GM12878 (cell line): ENCODE measurements around the gene CDHR2. TPM values are rescaled to one million over a fixed set of nuclear protein-coding genes. Genes with fewer than 3 reads are reported as not detected.

ENCODE experiments used
- ATAC-seq: fragments of 200-7000 bp; cut with Tn5 transposase; 3 replicates; pipeline ENCODE4 v1.9.1; 2020; ENCODE audit warnings: mild to moderate bottlenecking, moderate library complexity
- BruUV-seq: library from RNA; stranded (reverse); fragments of 400-500 nt; replicated peaks from 2 replicates; lab custom pipeline; 2021; lab: Mats Ljungman, UMichigan
- CTCF ChIA-PET: fragments of 300-600 bp; sonication (Branson Sonifier 250); formaldehyde crosslinking; extraction: SDS; loops from one replicate; lab custom pipeline; 2021; ENCODE audit warnings: inconsistent platforms; lab: Yijun Ruan, JAX
- POLR2A ChIA-PET: fragments of 350-600 bp; formaldehyde crosslinking; extraction: SDS; loops from one replicate; lab custom pipeline; 2021; ENCODE audit warnings: inconsistent platforms; lab: Charles Lee
- RAD21 ChIA-PET: fragments of 300-600 bp; sonication (Branson Sonifier 250); formaldehyde crosslinking; loops from one replicate; lab custom pipeline; 2023; ENCODE audit warnings: antibody characterized with exemption; ENCODE audit not compliant: unreplicated experiment; lab: Charles Lee
- SMC1A ChIA-PET: fragments of 300-600 bp; sonication (Branson Sonifier 250); formaldehyde crosslinking; loops from one replicate; lab custom pipeline; 2023; ENCODE audit not compliant: unreplicated experiment, uncharacterized antibody; lab: Charles Lee
- DNase-seq: peaks from one replicate; pipeline ENCODE4 v3.0.0-alpha.2; 2011; ENCODE audit warnings: low read depth, low spot score
- FAIRE-seq: peaks from 3 replicates; lab custom pipeline; 2011; peaks lifted over from hg19 to GRCh38; lab: Jason Lieb, UNC
- H2AFZ ChIP-seq: 2 replicates; pipeline ENCODE4 v1.6.0; 2011; ENCODE audit warnings: low read depth, low read length, control low read depth; ENCODE audit not compliant: control insufficient read depth
- H3K27ac ChIP-seq: 2 replicates; pipeline ENCODE4 v1.5.1; 2011; ENCODE audit warnings: control low read depth; ENCODE audit not compliant: control insufficient read depth, insufficient read depth
- H3K27me3 ChIP-seq, 2 experiments: replicated peaks in 1 of 2; 2 replicates each; pipeline versions ENCODE4 v1.6.0 to v1.6.1; 2011; ENCODE audit warnings: low read length in 1 of 2; ENCODE audit not compliant: control insufficient read depth in 2 of 2, insufficient read depth in 2 of 2
- H3K36me3 ChIP-seq, 2 experiments: 2 replicates each; pipeline ENCODE4 v1.5.1; 2011; ENCODE audit warnings: low read length in 1 of 2; ENCODE audit not compliant: control insufficient read depth in 2 of 2, insufficient read depth in 2 of 2
- H3K4me1 ChIP-seq: 2 replicates; pipeline ENCODE4 v1.6.1; 2011; ENCODE audit warnings: mild to moderate bottlenecking, low read length, moderate library complexity, mixed read lengths; ENCODE audit not compliant: control insufficient read depth, insufficient read depth
- H3K4me2 ChIP-seq: 2 replicates; pipeline ENCODE4 v1.6.0; 2011; ENCODE audit warnings: control low read depth; ENCODE audit not compliant: control insufficient read depth, insufficient read depth
- H3K4me3 ChIP-seq: fragments of 200-600 bp; sonication (generic); 2 replicates; pipeline ENCODE4 v1.5.1; 2016
- H3K79me2 ChIP-seq: 2 replicates; pipeline ENCODE4 v1.6.0; 2011; ENCODE audit warnings: low read length; ENCODE audit not compliant: control insufficient read depth, insufficient read depth
- H3K9ac ChIP-seq: 2 replicates; pipeline ENCODE4 v1.8.0; 2011; ENCODE audit warnings: low read length, control low read depth, mixed read lengths; ENCODE audit not compliant: control insufficient read depth, insufficient read depth
- H3K9me3 ChIP-seq: replicated peaks from 3 replicates; pipeline ENCODE4 v1.5.1; 2011; ENCODE audit warnings: mild to moderate bottlenecking, low read length; ENCODE audit not compliant: control insufficient read depth, insufficient read depth
- H4K20me1 ChIP-seq: 2 replicates; pipeline ENCODE4 v1.6.0; 2011; ENCODE audit not compliant: control insufficient read depth, insufficient read depth
- ATF3 ChIP-seq: IDR thresholded peaks from 2 replicates; pipeline ENCODE4 v1.6.1; 2011; ENCODE audit warnings: low read depth, mild to moderate bottlenecking, low read length, moderate library complexity, borderline replicate concordance; ENCODE audit errors: extremely low read depth
- BCL3 ChIP-seq: IDR thresholded peaks from 2 replicates; pipeline ENCODE4 v1.6.1; 2011; ENCODE audit warnings: borderline replicate concordance, low read depth, mild to moderate bottlenecking, moderate library complexity, low read length; ENCODE audit not compliant: insufficient read depth, poor library complexity, severe bottlenecking
- FOXK2 ChIP-seq: fragments of 450-650 bp; IDR thresholded peaks from 2 replicates; pipeline ENCODE4 v1.6.1; 2017; ENCODE audit warnings: mild to moderate bottlenecking, moderate library complexity
- JUND ChIP-seq: IDR thresholded peaks from 2 replicates; pipeline ENCODE4 v1.6.1; 2012; ENCODE audit warnings: low read depth, mild to moderate bottlenecking, low read length, improper control_type of control experiment, moderate library complexity
- NFXL1 ChIP-seq: fragments of 450-650 bp; IDR thresholded peaks from 2 replicates; pipeline ENCODE4 v1.6.1; 2017; ENCODE audit warnings: antibody characterized with exemption, mild to moderate bottlenecking, borderline replicate concordance
- NRF1 ChIP-seq: conservative IDR thresholded peaks from 2 replicates; pipeline ENCODE4 v1.6.1; 2011; ENCODE audit warnings: mild to moderate bottlenecking, low read depth, low read length, improper control_type of control experiment
- PAX8 ChIP-seq: fragments of 450-650 bp; IDR thresholded peaks from 2 replicates; pipeline ENCODE4 v1.6.1; 2017; ENCODE audit warnings: mild to moderate bottlenecking, moderate library complexity
- POU2F2 ChIP-seq: IDR thresholded peaks from 3 replicates; pipeline ENCODE4 v1.6.1; 2011; ENCODE audit warnings: low read depth, mild to moderate bottlenecking, low read length, borderline replicate concordance
- RBBP5 ChIP-seq: fragments of 200-600 bp; sonication (generic); conservative IDR thresholded peaks from 2 replicates; pipeline ENCODE4 v1.6.1; 2016
- SMARCA5 ChIP-seq: fragments of 450-650 bp; IDR thresholded peaks from 2 replicates; pipeline ENCODE4 v1.6.1; 2017; ENCODE audit warnings: mild to moderate bottlenecking
- ZNF217 ChIP-seq: fragments of 450-650 bp; IDR thresholded peaks from 2 replicates; pipeline ENCODE4 v1.6.1; 2017; ENCODE audit warnings: antibody characterized with exemption, mild to moderate bottlenecking
- ZNF592 ChIP-seq: fragments of 450-650 bp; IDR thresholded peaks from 2 replicates; pipeline ENCODE4 v1.6.1; 2017; ENCODE audit warnings: mild to moderate bottlenecking, moderate library complexity
- WGBS: methylation state at CpG from one replicate; pipeline ENCODE4 v1.1.6; 2016; ENCODE audit warnings: low lambda C conversion rate; ENCODE audit not compliant: insufficient replicate concordance, insufficient coverage; ENCODE audit errors: missing lambda C conversion rate; 5-methylcytosine and 5-hydroxymethylcytosine counted together
- in situ Hi-C: fragments of 300-500 bp; cut with MboI; formaldehyde crosslinking; loops from 9 replicates; pipeline ENCODE4 v1.14.3; 2018; ENCODE audit warnings: mixed read lengths
- intact Hi-C: fragments of 100-400 bp; cut with micrococcal nuclease; formaldehyde crosslinking; loops from one replicate; pipeline ENCODE4 v1.14.2; 2022; ENCODE audit not compliant: unreplicated experiment
- polyA plus RNA-seq, 11 experiments: library from polyadenylated mRNA; depleted of rRNA in 4 of 11; unstranded in 6 of 11; stranded (reverse) in 5 of 11; fragments of >200 nt; fragmentation: Nextera tagmentation in 4 of 11; fragmentation: Illumina TruSeq in 1 of 11; extraction: Ambion mirVana in 4 of 11; extraction: Trizol in 1 of 11; gene quantifications; 1 replicate in 1 of 11; 2 replicates in 10 of 11; pipeline versions ENCODE4 v1.2.1 to v1.2.3, GENCODE V29; 2011 to 2016; ENCODE audit warnings: inconsistent platforms in 2 of 11, missing spikeins in 2 of 11, low read depth in 1 of 11
- total RNA-seq, 4 experiments: library from RNA; depleted of rRNA in 3 of 4; stranded (reverse); fragments of >200 nt in 3 of 4; fragmentation: Illumina TruSeq in 1 of 4; extraction: Trizol in 1 of 4; gene quantifications; 2 replicates each; pipeline versions ENCODE4 v1.2.1 to v1.2.3, GENCODE V29; 2013 to 2021
- TF ChIP-seq, protein P1 (sequence below): fragments of 450-650 bp; conservative IDR thresholded peaks from 2 replicates; pipeline ENCODE4 v1.6.1; 2017; ENCODE audit warnings: mild to moderate bottlenecking, moderate library complexity
- TF ChIP-seq, protein P2 (sequence below): fragments of 450-650 bp; IDR thresholded peaks from 2 replicates; pipeline ENCODE4 v1.6.1; 2018; ENCODE audit warnings: borderline replicate concordance, mild to moderate bottlenecking; ENCODE audit not compliant: partially characterized antibody

The CDHR2 gene
- total and polyA plus RNA-seq, 10 of the 15 experiments (the other 5 are each of a cell fraction or from before 2014, with no cell fraction given): 0.03 to 0.46 (median 0.06) TPM; not detected in 5

DNA sequence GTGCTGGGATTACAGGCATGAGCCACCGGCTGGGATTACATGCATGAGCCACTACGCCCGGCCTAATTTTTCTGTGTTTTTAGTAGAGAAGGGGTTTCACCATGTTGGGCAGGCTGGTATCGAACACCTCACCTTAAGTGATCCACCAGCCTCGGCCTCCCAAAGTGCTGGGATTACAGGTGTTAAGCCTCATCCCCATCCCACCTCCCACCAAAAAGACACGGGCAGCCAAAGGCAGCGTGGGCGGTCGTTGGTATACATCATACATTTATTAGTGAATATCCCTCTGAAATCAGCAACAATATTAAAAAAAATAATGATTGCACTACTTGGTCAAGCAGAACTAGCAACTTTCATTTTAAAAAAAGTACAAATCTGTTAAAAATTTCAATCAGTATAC is 22.7 kb upstream of the CDHR2 start:
- FAIRE-seq (no peak), ATAC-seq (no peak), DNase-seq (no peak)
- CTCF ChIA-PET: interaction anchor here (0.7 kb wide), 1 partner anchor 128 kb away, joined by 3 read pairs; no protein-coding TSS in a partner anchor
- H4K20me1 ChIP-seq: no peaks in the 10 kb centered on the region
- no peak overlapping the region for H2AFZ ChIP-seq
- H3K4me2 ChIP-seq: no peak overlapping the region
- no TSS peak for BruUV-seq
- intact Hi-C loops: no loop called here
- no peak overlapping the region for H3K4me3 ChIP-seq
- H3K36me3 ChIP-seq: peaks cover 14 to 33% of the 10 kb centered on the region in 2 experiments
- POLR2A ChIA-PET: no interaction called here
- RAD21 ChIA-PET: no interaction called here
- H3K27me3 ChIP-seq: no peaks in the 10 kb centered on the region
- H3K9ac ChIP-seq: no peak overlapping the region
- no peaks in the 10 kb centered on the region for H3K9me3 ChIP-seq
- no peak overlapping the region for H3K27ac ChIP-seq
- in situ Hi-C loops: no loop called here
- peaks cover 19% of the 10 kb centered on the region for H3K4me1 ChIP-seq
- H3K79me2 ChIP-seq: peaks cover 4% of the 10 kb centered on the region
- SMC1A ChIA-PET: no interaction called here
- 93% methylated on average over 9 of the region's 9 CpGs for WGBS
- no peak for TF ChIP-seq ZNF592
- TF ChIP-seq, protein P1, sequence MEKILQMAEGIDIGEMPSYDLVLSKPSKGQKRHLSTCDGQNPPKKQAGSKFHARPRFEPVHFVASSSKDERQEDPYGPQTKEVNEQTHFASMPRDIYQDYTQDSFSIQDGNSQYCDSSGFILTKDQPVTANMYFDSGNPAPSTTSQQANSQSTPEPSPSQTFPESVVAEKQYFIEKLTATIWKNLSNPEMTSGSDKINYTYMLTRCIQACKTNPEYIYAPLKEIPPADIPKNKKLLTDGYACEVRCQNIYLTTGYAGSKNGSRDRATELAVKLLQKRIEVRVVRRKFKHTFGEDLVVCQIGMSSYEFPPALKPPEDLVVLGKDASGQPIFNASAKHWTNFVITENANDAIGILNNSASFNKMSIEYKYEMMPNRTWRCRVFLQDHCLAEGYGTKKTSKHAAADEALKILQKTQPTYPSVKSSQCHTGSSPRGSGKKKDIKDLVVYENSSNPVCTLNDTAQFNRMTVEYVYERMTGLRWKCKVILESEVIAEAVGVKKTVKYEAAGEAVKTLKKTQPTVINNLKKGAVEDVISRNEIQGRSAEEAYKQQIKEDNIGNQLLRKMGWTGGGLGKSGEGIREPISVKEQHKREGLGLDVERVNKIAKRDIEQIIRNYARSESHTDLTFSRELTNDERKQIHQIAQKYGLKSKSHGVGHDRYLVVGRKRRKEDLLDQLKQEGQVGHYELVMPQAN: no peak
- no peak for TF ChIP-seq NRF1
- no peak for TF ChIP-seq ATF3
- TF ChIP-seq NFXL1: no peak
- TF ChIP-seq ZNF217: no peak
- TF ChIP-seq, protein P2, sequence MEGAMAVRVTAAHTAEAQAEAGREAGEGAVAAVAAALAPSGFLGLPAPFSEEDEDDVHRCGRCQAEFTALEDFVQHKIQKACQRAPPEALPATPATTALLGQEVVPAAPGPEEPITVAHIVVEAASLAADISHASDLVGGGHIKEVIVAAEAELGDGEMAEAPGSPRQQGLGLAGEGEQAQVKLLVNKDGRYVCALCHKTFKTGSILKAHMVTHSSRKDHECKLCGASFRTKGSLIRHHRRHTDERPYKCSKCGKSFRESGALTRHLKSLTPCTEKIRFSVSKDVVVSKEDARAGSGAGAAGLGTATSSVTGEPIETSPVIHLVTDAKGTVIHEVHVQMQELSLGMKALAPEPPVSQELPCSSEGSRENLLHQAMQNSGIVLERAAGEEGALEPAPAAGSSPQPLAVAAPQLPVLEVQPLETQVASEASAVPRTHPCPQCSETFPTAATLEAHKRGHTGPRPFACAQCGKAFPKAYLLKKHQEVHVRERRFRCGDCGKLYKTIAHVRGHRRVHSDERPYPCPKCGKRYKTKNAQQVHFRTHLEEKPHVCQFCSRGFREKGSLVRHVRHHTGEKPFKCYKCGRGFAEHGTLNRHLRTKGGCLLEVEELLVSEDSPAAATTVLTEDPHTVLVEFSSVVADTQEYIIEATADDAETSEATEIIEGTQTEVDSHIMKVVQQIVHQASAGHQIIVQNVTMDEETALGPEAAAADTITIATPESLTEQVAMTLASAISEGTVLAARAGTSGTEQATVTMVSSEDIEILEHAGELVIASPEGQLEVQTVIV: no peak
- no peak for TF ChIP-seq SMARCA5
- no peak for TF ChIP-seq RBBP5
- TF ChIP-seq BCL3: no peak
- TF ChIP-seq FOXK2: no peak
- TF ChIP-seq PAX8: no peak
- TF ChIP-seq POU2F2: no peak
- no peak for TF ChIP-seq JUND
